ENCODE measurements around the gene PHACTR3. TPM values are rescaled to one million over a fixed set of nuclear protein-coding genes. Genes with fewer than 3 reads are reported as not detected.

Gene PHACTR3
- total RNA-seq, 1 experiment from 2014 or later: not detected

GRCh38 chr20:59703046-59703445 is 98.7 kb downstream of the PHACTR3 start:
- no peaks in the 10 kb centered on the region for H3K79me2 ChIP-seq (ENCODE audit: insufficient read depth, low read length)
- DNase-seq (ENCODE audit: low read depth, low spot score) (no peak), ATAC-seq (no peak)
- no peaks in the 10 kb centered on the region for H4K20me1 ChIP-seq (ENCODE audit: insufficient read depth)
- H2AFZ ChIP-seq (ENCODE audit: low read depth, low read length, poor library complexity, severe bottlenecking): no peak overlapping the region
- no peak overlapping the region for H3K9ac ChIP-seq (ENCODE audit: low read length)
- CTCF ChIA-PET: no interaction called here
- RAD21 ChIA-PET (ENCODE audit: low non-redundant PET in 1 of 2, low total read pairs in 2 of 2, uncharacterized antibody in 2 of 2, unreplicated experiment in 2 of 2): no interaction called here
- no peak overlapping the region for H3K4me2 ChIP-seq (ENCODE audit: low read length)
- no peak overlapping the region for H3K4me3 ChIP-seq (replicated peaks in 1 of 2; ENCODE audit: low read depth in 1 of 2, low read length in 2 of 2)
- no peaks in the 10 kb centered on the region for H3K4me1 ChIP-seq (ENCODE audit: control insufficient read depth in 1 of 2, insufficient read depth in 2 of 2, low read length in 2 of 2)
- no TSS peak for BruUV-seq (replicated peaks)
- no peak overlapping the region for H3K27ac ChIP-seq (ENCODE audit: low read depth, low read length)
- TF ChIP-seq MAX (IDR thresholded peaks at IDR 0.05) (no peak), CEBPB (IDR thresholded peaks at IDR 0.05; ENCODE audit: low read depth) (no peak), SP1 (IDR thresholded peaks at IDR 0.05; ENCODE audit: low read depth) (no peak), FOSL1 (IDR thresholded peaks at IDR 0.05; ENCODE audit: low read depth) (no peak), SIN3A (IDR thresholded peaks at IDR 0.05; ENCODE audit: low read depth) (no peak), CBX3 (IDR thresholded peaks at IDR 0.05; ENCODE audit: low read depth) (no peak), EZH2 (IDR thresholded peaks at IDR 0.05) (no peak), ZBTB33 (IDR thresholded peaks at IDR 0.05; ENCODE audit: extremely low read depth, insufficient replicate concordance, low read length) (no peak), TCF7L2 (IDR thresholded peaks at IDR 0.05; ENCODE audit: borderline replicate concordance, extremely low read depth, insufficient read depth, insufficient read length) (no peak), ZNF274 (IDR thresholded peaks at IDR 0.05; ENCODE audit: low read depth, low read length) (no peak), ZFX (IDR thresholded peaks at IDR 0.05) (no peak), RAD21 (IDR thresholded peaks at IDR 0.05; ENCODE audit: low read depth) (no peak), REST (IDR thresholded peaks at IDR 0.05; ENCODE audit: low read depth) (no peak)
- TF ChIP-seq, protein P1, sequence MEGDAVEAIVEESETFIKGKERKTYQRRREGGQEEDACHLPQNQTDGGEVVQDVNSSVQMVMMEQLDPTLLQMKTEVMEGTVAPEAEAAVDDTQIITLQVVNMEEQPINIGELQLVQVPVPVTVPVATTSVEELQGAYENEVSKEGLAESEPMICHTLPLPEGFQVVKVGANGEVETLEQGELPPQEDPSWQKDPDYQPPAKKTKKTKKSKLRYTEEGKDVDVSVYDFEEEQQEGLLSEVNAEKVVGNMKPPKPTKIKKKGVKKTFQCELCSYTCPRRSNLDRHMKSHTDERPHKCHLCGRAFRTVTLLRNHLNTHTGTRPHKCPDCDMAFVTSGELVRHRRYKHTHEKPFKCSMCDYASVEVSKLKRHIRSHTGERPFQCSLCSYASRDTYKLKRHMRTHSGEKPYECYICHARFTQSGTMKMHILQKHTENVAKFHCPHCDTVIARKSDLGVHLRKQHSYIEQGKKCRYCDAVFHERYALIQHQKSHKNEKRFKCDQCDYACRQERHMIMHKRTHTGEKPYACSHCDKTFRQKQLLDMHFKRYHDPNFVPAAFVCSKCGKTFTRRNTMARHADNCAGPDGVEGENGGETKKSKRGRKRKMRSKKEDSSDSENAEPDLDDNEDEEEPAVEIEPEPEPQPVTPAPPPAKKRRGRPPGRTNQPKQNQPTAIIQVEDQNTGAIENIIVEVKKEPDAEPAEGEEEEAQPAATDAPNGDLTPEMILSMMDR (IDR thresholded peaks at IDR 0.05 in 2 of 3, conservative IDR thresholded peaks at IDR 0.05 in 1 of 3; ENCODE audit: borderline replicate concordance in 1 of 3, insufficient read depth in 1 of 3, low read depth in 2 of 3, low read length in 2 of 3): no peak
- intact Hi-C loops (cut with micrococcal nuclease): no loop called here
- POLR2A ChIA-PET: no interaction called here
- no peaks in the 10 kb centered on the region for H3K36me3 ChIP-seq (ENCODE audit: control insufficient read depth in 1 of 2, insufficient read depth in 2 of 2, low read length in 2 of 2)
- H3K27me3 ChIP-seq (ENCODE audit: insufficient read depth, low read length): peaks cover 23% of the 10 kb centered on the region
- no peaks in the 10 kb centered on the region for H3K9me3 ChIP-seq (ENCODE audit: control insufficient read depth in 1 of 2, insufficient read depth in 1 of 2, low read depth in 1 of 2, low read length in 2 of 2)
- H3K9me2 ChIP-seq (ENCODE audit: insufficient read depth): no peaks in the 10 kb centered on the region

Data from HCT116 (cell line).